ENCODE measurements around the gene CD320. TPM values are rescaled to one million over a fixed set of nuclear protein-coding genes. Genes with fewer than 3 reads are reported as not detected.

The CD320 gene
- total RNA-seq, 1 experiment from 2014 or later, result 135 TPM

DNA sequence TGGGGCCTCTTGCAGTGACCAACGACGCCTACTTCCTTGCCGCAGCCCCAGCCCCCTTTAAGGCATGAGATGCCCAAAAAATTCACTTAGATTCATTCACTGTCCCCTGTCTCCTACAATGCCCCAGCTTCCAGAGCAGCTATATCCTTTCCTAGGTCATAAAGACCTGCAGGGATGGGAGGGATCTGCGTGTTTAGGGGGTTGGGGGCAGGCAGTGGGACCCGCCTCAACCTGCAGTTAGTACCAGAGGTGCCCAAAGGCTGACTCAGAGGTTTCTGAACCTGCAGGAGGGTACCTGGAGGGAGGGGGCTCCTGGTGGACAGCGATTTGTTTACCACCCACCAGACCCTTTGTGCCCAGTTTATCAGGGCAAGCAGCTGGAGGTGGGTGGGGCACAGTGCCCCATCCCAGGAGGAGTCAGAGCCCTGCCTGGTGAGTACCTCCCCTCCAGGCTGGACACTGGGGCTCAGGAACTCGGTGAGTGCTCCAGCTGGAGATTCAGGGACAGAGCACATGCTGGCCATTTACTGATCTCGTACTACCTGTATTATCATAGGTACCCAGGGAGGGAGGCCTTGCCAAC lies 23.2 kb upstream of the CD320 start:
- ChIA-PET POLR2A (ENCODE audit: low non-redundant PET) (no interaction called here), CTCF (no interaction called here)
- H3K4me3 ChIP-seq (ENCODE audit: low read depth, low read length, poor library complexity, severe bottlenecking), result no peak overlapping the region
- no peak overlapping the region for H3K27ac ChIP-seq (ENCODE audit: low read depth, low read length, poor library complexity, severe bottlenecking)
- H3K36me3 ChIP-seq (ENCODE audit: insufficient read depth, low read length, poor library complexity, severe bottlenecking), result no peaks in the 10 kb centered on the region
- no peak for DNase-seq (ENCODE audit: low spot score)
- intact Hi-C loops (cut with micrococcal nuclease; ENCODE audit: unreplicated experiment), result no loop called here
- peaks cover 25% of the 10 kb centered on the region for H3K27me3 ChIP-seq (replicated peaks; ENCODE audit: insufficient read depth, low read depth, low read length, poor library complexity)
- TF ChIP-seq EZH2 (IDR thresholded peaks at IDR 0.05; ENCODE audit: borderline replicate concordance, low read depth, low read length, poor library complexity, severe bottlenecking), result no peak
- TF ChIP-seq, protein P1, sequence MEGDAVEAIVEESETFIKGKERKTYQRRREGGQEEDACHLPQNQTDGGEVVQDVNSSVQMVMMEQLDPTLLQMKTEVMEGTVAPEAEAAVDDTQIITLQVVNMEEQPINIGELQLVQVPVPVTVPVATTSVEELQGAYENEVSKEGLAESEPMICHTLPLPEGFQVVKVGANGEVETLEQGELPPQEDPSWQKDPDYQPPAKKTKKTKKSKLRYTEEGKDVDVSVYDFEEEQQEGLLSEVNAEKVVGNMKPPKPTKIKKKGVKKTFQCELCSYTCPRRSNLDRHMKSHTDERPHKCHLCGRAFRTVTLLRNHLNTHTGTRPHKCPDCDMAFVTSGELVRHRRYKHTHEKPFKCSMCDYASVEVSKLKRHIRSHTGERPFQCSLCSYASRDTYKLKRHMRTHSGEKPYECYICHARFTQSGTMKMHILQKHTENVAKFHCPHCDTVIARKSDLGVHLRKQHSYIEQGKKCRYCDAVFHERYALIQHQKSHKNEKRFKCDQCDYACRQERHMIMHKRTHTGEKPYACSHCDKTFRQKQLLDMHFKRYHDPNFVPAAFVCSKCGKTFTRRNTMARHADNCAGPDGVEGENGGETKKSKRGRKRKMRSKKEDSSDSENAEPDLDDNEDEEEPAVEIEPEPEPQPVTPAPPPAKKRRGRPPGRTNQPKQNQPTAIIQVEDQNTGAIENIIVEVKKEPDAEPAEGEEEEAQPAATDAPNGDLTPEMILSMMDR (conservative IDR thresholded peaks at IDR 0.05; ENCODE audit: low read depth, low read length), result no peak
- no TSS peak for BruUV-seq (replicated peaks)
- no peaks in the 10 kb centered on the region for H3K4me1 ChIP-seq (ENCODE audit: insufficient read depth, low read length, poor library complexity, severe bottlenecking)
- H3K9me3 ChIP-seq (ENCODE audit: low read depth, low read length, poor library complexity, severe bottlenecking), result no peaks in the 10 kb centered on the region

- CTCF ChIA-PET, result no interaction called here
These were observed 21.8 kb upstream of the CD320 start for GRCh38 chr19:8329996-8330395.

DNA sequence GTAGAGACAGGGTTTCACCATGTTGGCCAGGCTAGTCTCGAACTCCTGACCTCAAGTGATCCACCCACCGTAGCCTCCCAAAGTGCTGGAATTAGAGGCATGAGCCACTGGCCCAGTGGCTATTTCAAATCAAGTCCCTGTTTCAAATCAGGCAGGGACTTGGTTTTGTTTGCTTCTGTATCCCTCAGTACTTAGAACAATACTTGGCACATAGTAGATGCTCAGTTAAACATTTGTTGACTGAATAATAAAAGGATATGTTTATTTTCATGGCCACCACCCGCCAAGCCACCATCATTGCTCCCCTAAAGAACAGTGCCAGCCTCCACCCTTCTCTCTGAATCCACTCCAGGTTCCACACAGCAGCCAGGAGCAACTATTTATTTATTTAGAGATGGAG lies 17.3 kb upstream of the CD320 start:
- Histone ChIP-seq H3K27me3 (replicated peaks; ENCODE audit: insufficient read depth, low read depth, low read length, poor library complexity) (no peaks in the 10 kb centered on the region), H3K4me1 (ENCODE audit: insufficient read depth, low read length, poor library complexity, severe bottlenecking) (peaks cover 11% of the 10 kb centered on the region), H3K36me3 (ENCODE audit: insufficient read depth, low read length, poor library complexity, severe bottlenecking) (peaks cover 23% of the 10 kb centered on the region), H3K27ac (ENCODE audit: low read depth, low read length, poor library complexity, severe bottlenecking) (no peak overlapping the region), H3K4me3 (ENCODE audit: low read depth, low read length, poor library complexity, severe bottlenecking) (no peak overlapping the region), H3K9me3 (ENCODE audit: low read depth, low read length, poor library complexity, severe bottlenecking) (no peaks in the 10 kb centered on the region)
- CTCF ChIA-PET, result no interaction called here
- TF ChIP-seq EZH2 (IDR thresholded peaks at IDR 0.05; ENCODE audit: borderline replicate concordance, low read depth, low read length, poor library complexity, severe bottlenecking), result no peak
- TF ChIP-seq, protein P1 (conservative IDR thresholded peaks at IDR 0.05; ENCODE audit: low read depth, low read length), result no peak
- DNase-seq (ENCODE audit: low spot score), result no peak
- intact Hi-C loops (cut with micrococcal nuclease; ENCODE audit: unreplicated experiment), result no loop called here
- no TSS peak for BruUV-seq (replicated peaks)
- POLR2A ChIA-PET (ENCODE audit: low non-redundant PET), result no interaction called here

More at GRCh38 chr19:8329996-8330395, 21.8 kb upstream of the CD320 start:
- intact Hi-C loops (cut with micrococcal nuclease; ENCODE audit: unreplicated experiment), result no loop called here
- POLR2A ChIA-PET (ENCODE audit: low non-redundant PET), result interaction anchor here (0.6 kb wide), 1 partner anchor 1037 kb away, joined by 3 read pairs; no protein-coding TSS in a partner anchor
- DNase-seq (ENCODE audit: low spot score), result no peak
- H3K27ac ChIP-seq (ENCODE audit: low read depth, low read length, poor library complexity, severe bottlenecking), result no peak overlapping the region
- TF ChIP-seq EZH2 (IDR thresholded peaks at IDR 0.05; ENCODE audit: borderline replicate concordance, low read depth, low read length, poor library complexity, severe bottlenecking), result no peak
- TF ChIP-seq, protein P1 (conservative IDR thresholded peaks at IDR 0.05; ENCODE audit: low read depth, low read length), result no peak
- peaks cover 20% of the 10 kb centered on the region for H3K27me3 ChIP-seq (replicated peaks; ENCODE audit: insufficient read depth, low read depth, low read length, poor library complexity)
- no peak overlapping the region for H3K4me3 ChIP-seq (ENCODE audit: low read depth, low read length, poor library complexity, severe bottlenecking)
- BruUV-seq (replicated peaks), result no TSS peak
- no peaks in the 10 kb centered on the region for H3K4me1 ChIP-seq (ENCODE audit: insufficient read depth, low read length, poor library complexity, severe bottlenecking)
- no peaks in the 10 kb centered on the region for H3K9me3 ChIP-seq (ENCODE audit: low read depth, low read length, poor library complexity, severe bottlenecking)
- no peaks in the 10 kb centered on the region for H3K36me3 ChIP-seq (ENCODE audit: insufficient read depth, low read length, poor library complexity, severe bottlenecking)

Measured in A673 (cell line).